ENCODE data around the gene DHPS.

GRCh38 chr19:12701596-12702282, 20.1 kb upstream of the DHPS start:
- TF ChIP-seq CTCF (IDR thresholded peaks at IDR 0.05 in 8 of 11, conservative IDR thresholded peaks at IDR 0.05 in 3 of 11) (no peak), POLR2A (IDR thresholded peaks at IDR 0.05) (no peak)
